IMR-90 (cell line): ENCODE results near the gene LRSAM1. TPM values are rescaled to one million over a fixed set of nuclear protein-coding genes. Genes with fewer than 3 reads are reported as not detected.

ENCODE experiments used
- ATAC-seq: fragments of 200-7000 bp; cut with Tn5 transposase; 2 replicates; pipeline ENCODE4 v1.9.1; 2020; ENCODE audit warnings: low read depth, mild to moderate bottlenecking, moderate library complexity
- BruUV-seq: library from RNA; stranded (reverse); fragments of 400-500 nt; replicated peaks from 2 replicates; lab custom pipeline; 2021; lab: Mats Ljungman, UMichigan
- CTCF ChIA-PET: fragments of 300-600 bp; formaldehyde crosslinking; extraction: SDS; loops from one replicate; lab custom pipeline; 2021; ENCODE audit warnings: antibody characterized with exemption; lab: Yijun Ruan, JAX
- POLR2A ChIA-PET: fragments of 300-600 bp; sonication (Branson Sonifier 250); formaldehyde crosslinking; loops from one replicate; lab custom pipeline; 2022; ENCODE audit warnings: antibody characterized with exemption; ENCODE audit not compliant: unreplicated experiment; lab: Charles Lee
- DNase-seq: peaks from one replicate; pipeline ENCODE4 v3.0.0; 2013
- H2AFZ ChIP-seq: replicated peaks from 2 replicates; pipeline ENCODE3; 2013; ENCODE audit warnings: low read length, mild to moderate bottlenecking; ENCODE audit not compliant: poor library complexity
- H2AK5ac ChIP-seq: 2 replicates; pipeline ENCODE4 v1.6.1; 2013; ENCODE audit warnings: low read depth, low read length, inconsistent platforms
- H2AK9ac ChIP-seq: replicated peaks from 2 replicates; pipeline ENCODE3; 2013; ENCODE audit warnings: mild to moderate bottlenecking, low read depth, low read length, moderate library complexity; ENCODE audit not compliant: poor library complexity
- H2BK120ac ChIP-seq: 2 replicates; pipeline ENCODE4 v1.6.1; 2013; ENCODE audit warnings: low read depth, low read length, inconsistent platforms
- H2BK15ac ChIP-seq: 3 replicates; pipeline ENCODE4 v1.6.1; 2013; ENCODE audit warnings: low read depth, low read length, inconsistent platforms
- H2BK20ac ChIP-seq: 2 replicates; pipeline ENCODE4 v1.6.1; 2013; ENCODE audit warnings: low read depth, mild to moderate bottlenecking, inconsistent platforms, low read length, moderate library complexity
- H2BK5ac ChIP-seq: 2 replicates; pipeline ENCODE4 v1.6.1; 2013; ENCODE audit warnings: mild to moderate bottlenecking, low read depth, low read length, inconsistent platforms; ENCODE audit not compliant: poor library complexity, severe bottlenecking
- H3K14ac ChIP-seq: replicated peaks from 2 replicates; pipeline ENCODE4 v1.6.1; 2013; ENCODE audit warnings: low read depth, low read length, inconsistent platforms
- H3K18ac ChIP-seq: 2 replicates; pipeline ENCODE4 v1.6.1; 2013; ENCODE audit warnings: low read depth, low read length, control low read depth
- H3K23ac ChIP-seq: 2 replicates; pipeline ENCODE4 v1.6.1; 2013; ENCODE audit warnings: low read depth, low read length, inconsistent platforms
- H3K27ac ChIP-seq: 2 replicates; pipeline ENCODE4 v1.5.1; 2013; ENCODE audit warnings: mild to moderate bottlenecking, control low read depth, low read length; ENCODE audit not compliant: insufficient read depth
- H3K27me3 ChIP-seq: 2 replicates; pipeline ENCODE4 v1.6.1; 2013; ENCODE audit warnings: low read length; ENCODE audit not compliant: control insufficient read depth, insufficient read depth
- H3K36me3 ChIP-seq: 2 replicates; pipeline ENCODE4 v1.6.1; 2013; ENCODE audit warnings: low read length, mixed read lengths; ENCODE audit not compliant: control insufficient read depth, insufficient read depth
- H3K4ac ChIP-seq: 2 replicates; pipeline ENCODE4 v1.6.1; 2013; ENCODE audit warnings: low read depth, low read length, inconsistent platforms
- H3K4me1 ChIP-seq: 2 replicates; pipeline ENCODE4 v1.6.1; 2013; ENCODE audit warnings: low read length, mixed read lengths; ENCODE audit not compliant: control insufficient read depth, insufficient read depth
- H3K4me2 ChIP-seq: 2 replicates; pipeline ENCODE4 v1.6.1; 2013; ENCODE audit warnings: low read depth, mild to moderate bottlenecking, control low read depth, low read length, moderate library complexity
- H3K4me3 ChIP-seq: 2 replicates; pipeline ENCODE4 v1.5.1; 2013; ENCODE audit warnings: low read depth, mild to moderate bottlenecking, control low read depth, low read length, moderate library complexity; ENCODE audit not compliant: insufficient read depth
- H3K56ac ChIP-seq: 2 replicates; pipeline ENCODE4 v1.6.1; 2013; ENCODE audit warnings: low read length, inconsistent platforms; ENCODE audit not compliant: insufficient read depth; ENCODE audit errors: extremely low read depth
- H3K79me1 ChIP-seq, 2 experiments: 2 replicates each; pipeline ENCODE4 v1.6.1; 2013; ENCODE audit warnings: low read length in 2 of 2, inconsistent platforms in 1 of 2, low read depth in 1 of 2
- H3K9ac ChIP-seq: 2 replicates; pipeline ENCODE4 v1.6.1; 2013; ENCODE audit warnings: low read depth, low read length, control low read depth
- H3K9me1 ChIP-seq: 2 replicates; pipeline ENCODE4 v1.6.1; 2013; ENCODE audit warnings: low read length, inconsistent platforms; ENCODE audit not compliant: insufficient read depth
- H3K9me3 ChIP-seq: 2 replicates; pipeline ENCODE4 v1.6.1; 2013; ENCODE audit warnings: low read length; ENCODE audit not compliant: control insufficient read depth, insufficient read depth
- H4K20me1 ChIP-seq: 2 replicates; pipeline ENCODE4 v1.6.1; 2013; ENCODE audit warnings: low read length, inconsistent platforms; ENCODE audit not compliant: insufficient read depth
- H4K5ac ChIP-seq: 2 replicates; pipeline ENCODE4 v1.6.1; 2013; ENCODE audit warnings: mild to moderate bottlenecking, low read depth, low read length, control low read depth
- H4K8ac ChIP-seq, 2 experiments: 2 replicates each; pipeline ENCODE4 v1.6.1; 2013; ENCODE audit warnings: low read depth in 2 of 2, low read length in 2 of 2, control low read depth in 1 of 2, inconsistent platforms in 1 of 2
- H4K91ac ChIP-seq: 2 replicates; pipeline ENCODE4 v1.6.1; 2013; ENCODE audit warnings: low read depth, low read length, inconsistent platforms; ENCODE audit not compliant: insufficient read depth
- BHLHE40 ChIP-seq: fragments of 150-350 bp; IDR thresholded peaks from 2 replicates; pipeline ENCODE4 v1.6.1; 2016; ENCODE audit warnings: mild to moderate bottlenecking, low read depth, low read length
- MAFK ChIP-seq: IDR thresholded peaks from 2 replicates; pipeline ENCODE4 v1.6.1; 2012; ENCODE audit warnings: low read depth, low read length, improper control_type of control experiment
- MAZ ChIP-seq: IDR thresholded peaks from 2 replicates; pipeline ENCODE4 v1.6.1; 2012; ENCODE audit warnings: low read depth, mild to moderate bottlenecking, low read length, improper control_type of control experiment, moderate library complexity, borderline replicate concordance
- MXI1 ChIP-seq: IDR thresholded peaks from 2 replicates; pipeline ENCODE4 v1.6.1; 2012; ENCODE audit warnings: low read depth, mild to moderate bottlenecking, low read length, moderate library complexity, borderline replicate concordance
- RFX5 ChIP-seq: IDR thresholded peaks from 2 replicates; pipeline ENCODE4 v1.8.0; 2012; ENCODE audit warnings: low read depth, mild to moderate bottlenecking, low read length, moderate library complexity
- SMC3 ChIP-seq: fragments of 150-350 bp; IDR thresholded peaks from 2 replicates; pipeline ENCODE4 v1.6.1; 2016; ENCODE audit warnings: low read depth, mild to moderate bottlenecking, antibody characterized with exemption, low read length, moderate library complexity
- WGBS, 2 experiments: methylation state at CpG; one replicate each; pipeline versions ENCODE4 v1.1.5 to v1.1.7; 2013; ENCODE audit warnings: missing lambda C conversion rate in 2 of 2; ENCODE audit not compliant: insufficient read length in 1 of 2; ENCODE audit errors: extremely low coverage in 2 of 2; 5-methylcytosine and 5-hydroxymethylcytosine counted together
- dilution Hi-C: fragments of 300-500 bp; cut with HindIII; formaldehyde crosslinking; loops from one replicate; pipeline ENCODE4 v1.14.3; 2018; ENCODE audit warnings: low sequenced_read_pairs; ENCODE audit not compliant: unreplicated experiment
- in situ Hi-C: fragments of 300-500 bp; cut with MboI; formaldehyde crosslinking; loops from 3 replicates; pipeline ENCODE4 v1.14.3; 2019; ENCODE audit warnings: low sequenced_read_pairs, inconsistent platforms, mixed read lengths
- intact Hi-C: fragments of 100-400 bp; cut with micrococcal nuclease; formaldehyde crosslinking; loops from 2 replicates; pipeline ENCODE4 v1.10.0; 2022
- polyA plus RNA-seq, 3 experiments: library from polyadenylated mRNA; depleted of rRNA; stranded (reverse); fragments of >200 nt; gene quantifications; 2 replicates each; pipeline ENCODE4 v1.2.3, GENCODE V29; 2012; ENCODE audit warnings: low replicate concordance in 1 of 3
- total RNA-seq: library from RNA; depleted of rRNA; stranded (reverse); fragments of >200 nt; gene quantifications from 2 replicates; pipeline ENCODE4 v1.2.3, GENCODE V29; 2012

The LRSAM1 gene
- total and polyA plus RNA-seq, 2 of the 4 experiments (the other 2 are of a cell fraction): 3.0 to 9.3 TPM

- peaks cover 46% of the 10 kb centered on the region for H3K36me3 ChIP-seq
- dilution Hi-C loops (no loop called here), in situ Hi-C loops (no loop called here), intact Hi-C loops (no loop called here)
- H3K9ac ChIP-seq: no peak overlapping the region
- WGBS, 2 experiments: 87% methylated on average over 5 of the region's 10 CpGs; no CpG with 5 or more reads in 1 of the 2 experiments
- peak overlapping the region; percentile 31 for H2AK9ac ChIP-seq
- DNase-seq: no peak
- H3K9me3 ChIP-seq: no peaks in the 10 kb centered on the region
- no peaks in the 10 kb centered on the region for H3K27me3 ChIP-seq
- H3K4ac ChIP-seq: no peak overlapping the region
- peaks cover 2 to 17% of the 10 kb centered on the region in 2 experiments; a peak in 1 of 4 replicates for H3K79me1 ChIP-seq
- no peak overlapping the region for H3K56ac ChIP-seq
- H3K4me1 ChIP-seq: peaks cover 14% of the 10 kb centered on the region
- H2BK120ac ChIP-seq: no peak overlapping the region
- H3K9me1 ChIP-seq: peaks cover 4% of the 10 kb centered on the region; the same call in 1 of the 2 replicates
- no peak overlapping the region for H3K27ac ChIP-seq
- H3K4me3 ChIP-seq: no peak overlapping the region
- H4K20me1 ChIP-seq: peaks cover 7% of the 10 kb centered on the region
- BruUV-seq: no TSS peak
- no peak overlapping the region for H2AFZ ChIP-seq
- H2BK20ac ChIP-seq: no peak overlapping the region
- no peak overlapping the region for H4K91ac ChIP-seq
- H4K8ac ChIP-seq: no peak overlapping the region
- ChIA-PET CTCF (interaction anchor here (0.6 to 1.7 kb wide), 3 partner anchors 17 to 393 kb away, joined by 3 to 4 read pairs (median 4); partner anchors contain the start of gene TOR2A), POLR2A (no interaction called here)
- no peak overlapping the region for H3K23ac ChIP-seq
- TF ChIP-seq MAFK (no peak), MXI1 (no peak), BHLHE40 (no peak), SMC3 (no peak), MAZ (no peak), RFX5 (no peak)
- H4K5ac ChIP-seq: no peak overlapping the region
- H3K18ac ChIP-seq: no peak overlapping the region
- no peak overlapping the region for H3K4me2 ChIP-seq
- no peak overlapping the region for H2BK15ac ChIP-seq
- no peak overlapping the region for H3K14ac ChIP-seq
- ATAC-seq: no peak; the same call in 1 of the 2 replicates
- H2BK5ac ChIP-seq: no peak overlapping the region
- H2AK5ac ChIP-seq: no peak overlapping the region
These were observed 40.2 kb downstream of the LRSAM1 start for GRCh38 chr9:127491516-127491915.
